Measurements from ENCODE around the gene ITPKC. TPM values are rescaled to one million over a fixed set of nuclear protein-coding genes. Genes with fewer than 3 reads are reported as not detected.

Gene ITPKC
- total and polyA plus RNA-seq, 9 of the 15 experiments (the other 6 are each of a cell fraction or from before 2014, with no cell fraction given): 0.08 to 9.3 (median 5.8) TPM

DNA sequence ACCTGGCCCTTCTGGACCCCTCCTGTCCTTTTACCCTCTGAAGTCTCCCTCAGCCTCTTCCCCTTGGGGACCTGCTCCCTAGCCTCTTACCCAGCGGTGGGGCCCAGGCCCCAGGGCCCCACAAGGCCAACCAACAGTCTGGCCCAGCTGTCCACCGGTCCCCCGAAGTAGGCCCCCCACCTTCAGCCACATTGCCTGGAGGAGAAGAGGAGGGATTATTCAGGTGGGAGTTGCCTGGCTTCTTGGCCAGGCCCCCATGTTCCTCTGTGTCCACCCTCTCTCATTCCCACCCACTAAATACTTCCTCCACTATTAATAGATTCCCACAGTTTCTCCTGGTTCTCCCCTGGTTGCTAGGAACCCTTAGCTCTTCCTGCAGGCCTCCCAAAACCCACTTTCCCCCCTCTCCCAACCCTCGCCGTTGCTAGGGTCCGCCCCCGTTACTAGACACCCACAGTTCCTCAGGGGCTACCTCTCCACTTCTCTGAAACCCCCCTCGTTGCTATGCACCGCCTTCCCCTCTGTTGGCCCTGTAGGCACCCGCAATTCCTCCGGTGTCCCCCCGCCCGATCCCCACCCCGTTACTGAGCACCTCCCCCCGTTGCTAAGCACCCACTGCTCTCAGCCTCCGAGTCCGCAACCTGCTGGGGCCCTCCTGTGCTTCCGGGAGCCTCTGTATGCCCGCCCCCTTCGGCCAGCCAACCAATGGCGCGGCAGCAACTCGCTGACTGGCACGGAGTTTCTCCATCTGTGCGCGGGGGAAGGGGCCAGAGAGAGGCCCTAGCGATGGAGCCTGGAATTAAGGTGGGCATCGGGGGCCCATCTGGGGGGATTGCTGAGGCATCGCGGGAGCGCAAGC is 2.2 kb upstream of the ITPKC start (continued):
- TF ChIP-seq, protein P1, sequence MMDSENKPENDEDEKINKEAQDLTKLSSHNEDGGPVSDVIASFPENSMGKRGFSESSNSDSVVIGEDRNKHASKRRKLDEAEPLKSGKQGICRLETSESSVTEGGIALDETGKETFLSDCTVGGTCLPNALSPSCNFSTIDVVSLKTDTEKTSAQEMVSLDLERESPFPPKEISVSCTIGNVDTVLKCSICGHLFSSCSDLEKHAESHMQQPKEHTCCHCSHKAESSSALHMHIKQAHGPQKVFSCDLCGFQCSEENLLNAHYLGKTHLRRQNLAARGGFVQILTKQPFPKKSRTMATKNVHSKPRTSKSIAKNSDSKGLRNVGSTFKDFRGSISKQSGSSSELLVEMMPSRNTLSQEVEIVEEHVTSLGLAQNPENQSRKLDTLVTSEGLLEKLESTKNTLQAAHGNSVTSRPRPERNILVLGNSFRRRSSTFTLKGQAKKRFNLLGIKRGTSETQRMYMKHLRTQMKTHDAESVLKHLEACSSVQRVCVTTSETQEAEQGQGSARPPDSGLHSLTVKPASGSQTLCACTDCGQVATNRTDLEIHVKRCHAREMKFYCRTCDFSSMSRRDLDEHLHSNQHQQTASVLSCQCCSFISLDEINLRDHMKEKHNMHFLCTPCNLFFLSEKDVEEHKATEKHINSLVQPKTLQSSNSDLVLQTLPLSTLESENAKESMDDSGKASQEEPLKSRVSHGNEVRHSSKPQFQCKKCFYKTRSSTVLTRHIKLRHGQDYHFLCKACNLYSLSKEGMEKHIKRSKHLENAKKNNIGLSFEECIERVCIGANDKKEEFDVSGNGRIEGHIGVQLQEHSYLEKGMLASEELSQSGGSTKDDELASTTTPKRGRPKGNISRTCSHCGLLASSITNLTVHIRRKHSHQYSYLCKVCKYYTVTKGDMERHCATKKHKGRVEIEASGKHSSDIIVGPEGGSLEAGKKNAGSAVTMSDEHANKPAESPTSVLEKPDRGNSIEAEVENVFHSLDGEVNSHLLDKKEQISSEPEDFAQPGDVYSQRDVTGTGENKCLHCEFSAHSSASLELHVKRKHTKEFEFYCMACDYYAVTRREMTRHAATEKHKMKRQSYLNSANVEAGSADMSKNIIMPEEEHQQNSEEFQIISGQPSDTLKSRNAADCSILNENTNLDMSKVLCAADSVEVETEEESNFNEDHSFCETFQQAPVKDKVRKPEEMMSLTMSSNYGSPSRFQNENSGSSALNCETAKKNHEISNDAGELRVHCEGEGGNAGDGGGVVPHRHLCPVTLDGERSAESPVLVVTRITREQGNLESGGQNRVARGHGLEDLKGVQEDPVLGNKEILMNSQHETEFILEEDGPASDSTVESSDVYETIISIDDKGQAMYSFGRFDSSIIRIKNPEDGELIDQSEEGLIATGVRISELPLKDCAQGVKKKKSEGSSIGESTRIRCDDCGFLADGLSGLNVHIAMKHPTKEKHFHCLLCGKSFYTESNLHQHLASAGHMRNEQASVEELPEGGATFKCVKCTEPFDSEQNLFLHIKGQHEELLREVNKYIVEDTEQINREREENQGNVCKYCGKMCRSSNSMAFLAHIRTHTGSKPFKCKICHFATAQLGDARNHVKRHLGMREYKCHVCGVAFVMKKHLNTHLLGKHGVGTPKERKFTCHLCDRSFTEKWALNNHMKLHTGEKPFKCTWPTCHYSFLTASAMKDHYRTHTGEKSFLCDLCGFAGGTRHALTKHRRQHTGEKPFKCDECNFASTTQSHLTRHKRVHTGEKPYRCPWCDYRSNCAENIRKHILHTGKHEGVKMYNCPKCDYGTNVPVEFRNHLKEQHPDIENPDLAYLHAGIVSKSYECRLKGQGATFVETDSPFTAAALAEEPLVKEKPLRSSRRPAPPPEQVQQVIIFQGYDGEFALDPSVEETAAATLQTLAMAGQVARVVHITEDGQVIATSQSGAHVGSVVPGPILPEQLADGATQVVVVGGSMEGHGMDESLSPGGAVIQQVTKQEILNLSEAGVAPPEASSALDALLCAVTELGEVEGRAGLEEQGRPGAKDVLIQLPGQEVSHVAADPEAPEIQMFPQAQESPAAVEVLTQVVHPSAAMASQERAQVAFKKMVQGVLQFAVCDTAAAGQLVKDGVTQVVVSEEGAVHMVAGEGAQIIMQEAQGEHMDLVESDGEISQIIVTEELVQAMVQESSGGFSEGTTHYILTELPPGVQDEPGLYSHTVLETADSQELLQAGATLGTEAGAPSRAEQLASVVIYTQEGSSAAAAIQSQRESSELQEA (IDR thresholded peaks at IDR 0.05; ENCODE audit: low read depth): no peak
- TF ChIP-seq NEUROD1 (IDR thresholded peaks at IDR 0.05; ENCODE audit: borderline replicate concordance, low read depth, low read length, partially characterized antibody): peak; percentile 61
- no peak for TF ChIP-seq ZNF41 (CRISPR knock-in tag; conservative IDR thresholded peaks at IDR 0.05)
- TF ChIP-seq HEY1 (CRISPR knock-in tag; IDR thresholded peaks at IDR 0.05; ENCODE audit: borderline replicate concordance): no peak
- peak; percentile 46 for TF ChIP-seq RBFOX2 (IDR thresholded peaks at IDR 0.05; ENCODE audit: low read depth, low read length)
- 0 out of 2 replicates have a peak, but pooled peaks have one; percentile 13 for TF ChIP-seq FOXM1 (IDR thresholded peaks at IDR 0.05; ENCODE audit: low read depth)
- no peak for TF ChIP-seq FOXM1 (CRISPR knock-in tag; IDR thresholded peaks at IDR 0.05; ENCODE audit: low read depth)
- TF ChIP-seq, protein P2, sequence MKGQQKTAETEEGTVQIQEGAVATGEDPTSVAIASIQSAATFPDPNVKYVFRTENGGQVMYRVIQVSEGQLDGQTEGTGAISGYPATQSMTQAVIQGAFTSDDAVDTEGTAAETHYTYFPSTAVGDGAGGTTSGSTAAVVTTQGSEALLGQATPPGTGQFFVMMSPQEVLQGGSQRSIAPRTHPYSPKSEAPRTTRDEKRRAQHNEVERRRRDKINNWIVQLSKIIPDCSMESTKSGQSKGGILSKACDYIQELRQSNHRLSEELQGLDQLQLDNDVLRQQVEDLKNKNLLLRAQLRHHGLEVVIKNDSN (CRISPR knock-in tag; IDR thresholded peaks at IDR 0.05): no peak
- no peak for TF ChIP-seq MEIS2 (IDR thresholded peaks at IDR 0.05; ENCODE audit: partially characterized antibody)
- TF ChIP-seq SMARCB1 (IDR thresholded peaks at IDR 0.05; ENCODE audit: insufficient read length, low read depth): no peak
- TF ChIP-seq CBX2 (IDR thresholded peaks at IDR 0.05; ENCODE audit: insufficient read depth, low read length, poor library complexity, severe bottlenecking): no peak
